ENCODE measurements around the gene ZNF557.
A peak's percentile ranks its signal among the peaks of the same experiment; 100 is the strongest.
"Not testable (repeated sequence)": the region's sequence is repeated elsewhere in the genome, so short reads cannot be mapped to it uniquely, and the experiment has no call there.

Gene ZNF557

DNA sequence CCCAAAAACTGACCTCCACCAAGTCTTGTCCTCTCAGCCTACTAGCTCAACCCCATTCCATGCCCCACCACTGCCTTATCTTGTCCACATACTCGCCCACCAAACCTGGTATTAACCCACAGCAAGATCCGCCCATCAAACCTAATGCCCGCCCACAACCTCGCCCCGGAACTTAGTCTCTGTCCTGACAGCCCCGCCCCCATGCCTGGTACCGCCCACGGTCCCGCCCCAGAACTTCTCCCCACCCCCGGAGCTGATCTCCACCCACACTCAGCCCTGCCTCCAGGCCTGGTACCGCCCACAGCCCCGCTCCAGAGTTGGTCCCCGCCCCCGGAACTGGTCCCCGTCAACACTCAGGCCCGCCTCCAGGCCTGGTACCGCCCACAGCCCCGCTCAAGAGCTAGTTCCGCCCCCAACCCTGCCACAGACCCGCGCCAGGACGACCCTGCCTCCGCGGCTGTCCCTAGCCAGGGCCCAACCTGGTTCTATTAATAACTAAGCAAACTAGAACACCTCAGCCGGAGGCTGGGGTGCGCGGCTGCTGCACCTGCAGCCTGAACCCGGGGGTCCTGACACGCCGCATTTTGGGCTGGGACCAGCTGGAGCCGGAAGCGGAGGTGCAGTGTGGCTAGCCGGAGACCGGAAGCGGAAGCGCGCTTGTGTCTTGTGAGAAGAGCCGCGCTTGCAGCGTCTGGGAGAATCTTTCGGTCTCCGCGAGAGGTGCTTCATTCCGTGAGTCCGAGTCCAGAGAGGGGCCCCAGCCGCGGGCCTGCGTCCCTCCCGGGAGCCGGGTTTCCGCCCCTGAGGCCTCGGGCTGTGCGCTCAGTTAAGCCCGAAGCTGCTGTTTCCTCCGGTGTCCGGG is at the start of gene ZNF557:
Gene ZNF557, plus strand, starts transcription at position 662 of the 862 bp plus-strand sequence. CDS start 5,372 bp downstream, outside the sequence.
- DNase-seq (ENCODE audit: low read depth) = peak; percentile 99
- peak within 1 kb of the TSS; percentile 92 for H3K4me3 ChIP-seq (ENCODE audit: low read depth, low read length)

DNA sequence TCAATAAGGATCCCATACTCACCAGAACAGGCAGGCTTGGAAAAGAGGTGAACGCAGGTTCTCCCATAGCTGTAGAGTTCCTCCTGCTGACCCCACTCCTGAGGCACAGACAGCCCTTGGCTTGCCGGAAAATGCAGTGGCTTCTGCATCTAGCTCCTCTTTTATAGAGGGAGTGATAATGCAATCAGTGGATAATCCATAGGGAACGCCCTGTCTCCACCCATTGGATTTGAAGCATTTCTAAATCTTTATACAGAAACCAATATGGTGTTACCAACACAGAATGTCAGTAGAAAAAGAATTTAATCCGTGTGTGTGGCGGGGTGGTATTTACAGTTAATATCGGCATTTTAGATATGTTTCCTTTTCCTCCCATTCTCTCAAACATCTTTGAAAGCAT is 48.2 kb upstream of the ZNF557 start, which contains the start of gene MBD3L2B:
Gene MBD3L2B, minus strand, starts transcription at position 101 of the 400 bp plus-strand sequence. Its CDS starts 34 bp downstream, at position 67.
- DNase-seq (ENCODE audit: low read depth) = not testable (repeated sequence)

More for the DNA sequence above, at the start of gene ZNF557:
- no peak for TF ChIP-seq CTCF (conservative IDR thresholded peaks at IDR 0.05; ENCODE audit: low read depth, low read length)

DNA sequence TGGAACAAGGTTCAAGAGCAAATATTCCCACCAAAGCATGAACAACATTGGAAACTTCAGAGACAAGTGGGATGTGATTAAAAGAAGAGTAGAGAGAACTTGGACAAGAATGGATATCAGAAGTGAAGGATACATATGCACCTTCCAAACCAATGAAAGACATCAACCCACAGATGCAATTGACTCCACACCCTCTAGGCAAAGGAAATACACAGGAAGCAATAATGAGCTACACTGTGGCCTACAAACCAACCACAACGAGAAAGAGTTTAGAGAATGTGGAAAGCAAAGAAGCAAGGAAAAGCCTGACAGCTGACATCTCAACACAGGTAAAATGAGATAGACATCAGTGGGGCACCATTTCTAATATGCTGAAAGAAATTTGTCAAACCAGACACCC is 40.7 kb upstream of the ZNF557 start:
- not testable (repeated sequence) for DNase-seq (ENCODE audit: low read depth)

More for the DNA sequence above, 48.2 kb upstream of the ZNF557 start, which contains the start of gene MBD3L2B:
- not testable (repeated sequence) for H3K4me3 ChIP-seq (ENCODE audit: low read depth, low read length)

DNA sequence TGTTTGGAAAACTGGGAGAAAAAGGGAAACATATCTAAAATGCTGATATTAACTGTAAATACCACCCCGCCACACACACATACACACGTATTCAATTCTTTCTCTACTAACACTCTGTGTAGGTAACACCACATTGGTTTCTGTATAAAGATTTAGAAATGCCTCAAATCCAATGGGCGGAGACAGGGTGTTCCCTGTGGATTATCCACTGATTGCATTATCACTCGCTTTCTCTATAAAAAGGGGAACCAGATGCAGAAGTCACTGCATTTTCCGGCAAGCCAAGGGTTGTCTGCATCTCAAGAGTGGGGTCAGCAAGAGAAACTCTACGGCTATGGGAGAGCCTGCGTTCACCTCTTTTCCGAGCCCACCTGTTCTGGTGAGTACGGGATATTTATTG is 39.2 kb upstream of the ZNF557 start, which contains the start of gene MBD3L5:
Gene MBD3L5, plus strand, starts transcription at position 301 of the 400 bp plus-strand sequence. Its CDS starts 34 bp downstream, at position 335.
- DNase-seq (ENCODE audit: low read depth); H3K4me3 ChIP-seq (ENCODE audit: low read depth, low read length): not testable (repeated sequence)

More for the DNA sequence above, 40.7 kb upstream of the ZNF557 start:
- H3K4me3 ChIP-seq (ENCODE audit: low read depth, low read length) = not testable (repeated sequence)

GRCh38 chr19:7040079-7040478 is 29.4 kb upstream of the ZNF557 start, which contains the start of gene MBD3L4:
MBD3L4 (minus strand) TSS chr19:7040179; CDS start chr19:7040144, 35 bp downstream.
- H3K4me3 ChIP-seq (ENCODE audit: low read depth, low read length); DNase-seq (ENCODE audit: low read depth): not testable (repeated sequence)

GRCh38 chr19:7041563-7041962 is 27.9 kb upstream of the ZNF557 start:
- not testable (repeated sequence) for H3K4me3 ChIP-seq (ENCODE audit: low read depth, low read length); DNase-seq (ENCODE audit: low read depth)

- DNase-seq (ENCODE audit: low read depth); H3K4me3 ChIP-seq (ENCODE audit: low read depth, low read length): not testable (repeated sequence)
Measured at GRCh38 chr19:7049021-7049420, 20.5 kb upstream of the ZNF557 start, which contains the start of gene MBD3L2. MBD3L2 (plus strand) TSS chr19:7049321; CDS start chr19:7049374, 53 bp downstream.

DNA sequence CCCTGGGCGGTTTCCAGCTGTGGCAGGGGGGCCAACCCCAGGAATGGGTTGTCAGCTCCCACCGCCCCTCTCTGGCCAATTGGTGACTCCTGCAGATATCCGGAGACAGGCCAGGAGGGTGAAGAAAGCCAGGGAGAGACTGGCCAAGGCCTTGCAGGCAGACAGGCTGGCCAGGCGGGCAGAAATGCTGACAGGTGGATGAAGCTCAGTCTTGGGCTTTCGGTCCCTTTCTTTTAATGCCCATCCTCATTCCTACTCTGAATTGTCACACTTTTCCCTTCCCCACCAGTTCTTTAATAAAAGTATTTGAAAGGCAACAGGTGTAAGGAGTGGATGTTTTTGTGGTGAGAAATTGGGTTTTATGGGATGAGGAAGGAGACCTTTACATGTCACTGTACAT is 18.1 kb upstream of the ZNF557 start:
- DNase-seq (ENCODE audit: low read depth); H3K4me3 ChIP-seq (ENCODE audit: low read depth, low read length): not testable (repeated sequence)

DNA sequence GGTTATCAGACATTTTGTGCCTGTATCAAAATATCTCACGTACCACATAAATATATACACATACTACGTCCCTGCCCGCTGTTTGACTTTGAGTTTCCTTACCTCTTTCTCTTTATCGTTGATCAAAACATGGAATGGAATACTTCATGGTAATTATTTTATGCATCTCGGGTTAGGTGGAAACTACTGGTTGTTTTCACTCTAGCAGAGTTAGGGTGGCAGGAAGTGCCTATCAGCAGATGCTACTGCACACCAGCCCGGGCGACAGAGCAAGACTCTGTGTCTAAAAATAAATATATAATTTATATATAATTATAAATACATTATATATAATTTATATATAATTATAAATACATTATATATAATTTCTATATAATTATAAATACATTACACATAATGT is 16.6 kb upstream of the ZNF557 start:
- DNase-seq (ENCODE audit: low read depth); H3K4me3 ChIP-seq (ENCODE audit: low read depth, low read length): not testable (repeated sequence)

DNA sequence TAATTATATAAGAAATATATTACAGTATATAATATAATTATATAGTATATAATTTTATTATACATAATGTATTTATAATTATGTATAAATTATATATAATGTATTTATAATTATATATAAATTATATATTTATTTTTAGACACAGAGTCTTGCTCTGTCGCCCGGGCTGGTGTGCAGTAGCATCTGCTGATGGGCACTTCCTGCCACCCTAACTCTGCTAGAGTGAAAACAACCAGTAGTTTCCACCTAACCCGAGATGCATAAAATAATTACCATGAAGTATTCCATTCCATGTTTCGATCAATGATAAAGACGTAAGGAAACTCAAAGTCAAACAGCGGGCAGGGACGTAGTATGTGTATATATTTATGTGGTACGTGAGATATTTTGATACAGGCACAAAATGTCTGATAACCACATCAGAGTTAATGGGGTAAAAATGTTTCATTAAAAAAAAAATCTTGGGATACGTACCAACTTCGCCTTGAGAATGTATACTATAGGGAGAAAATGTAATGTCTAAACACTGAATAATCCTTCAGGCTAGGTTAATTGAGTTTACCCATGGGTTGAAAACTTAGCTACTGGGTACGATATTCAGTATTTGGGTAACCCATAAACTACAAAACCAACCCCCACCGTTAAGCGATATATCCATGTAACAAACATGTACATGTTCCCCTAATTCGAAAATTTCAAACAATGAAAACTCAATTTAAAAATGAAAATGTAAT is 14.7 kb upstream of the ZNF557 start:
- DNase-seq (ENCODE audit: low read depth) = not testable (repeated sequence)

GRCh38 chr19:7055679-7056078 is 13.8 kb upstream of the ZNF557 start:
- not testable (repeated sequence) for H3K4me3 ChIP-seq (ENCODE audit: low read depth, low read length); DNase-seq (ENCODE audit: low read depth)

More for the DNA sequence above, 14.7 kb upstream of the ZNF557 start:
- H3K4me3 ChIP-seq (ENCODE audit: low read depth, low read length) = not testable (repeated sequence)

- not testable (repeated sequence) for H3K4me3 ChIP-seq (ENCODE audit: low read depth, low read length); DNase-seq (ENCODE audit: low read depth)
Measured at GRCh38 chr19:7056371-7056770, 13.1 kb upstream of the ZNF557 start.

DNA sequence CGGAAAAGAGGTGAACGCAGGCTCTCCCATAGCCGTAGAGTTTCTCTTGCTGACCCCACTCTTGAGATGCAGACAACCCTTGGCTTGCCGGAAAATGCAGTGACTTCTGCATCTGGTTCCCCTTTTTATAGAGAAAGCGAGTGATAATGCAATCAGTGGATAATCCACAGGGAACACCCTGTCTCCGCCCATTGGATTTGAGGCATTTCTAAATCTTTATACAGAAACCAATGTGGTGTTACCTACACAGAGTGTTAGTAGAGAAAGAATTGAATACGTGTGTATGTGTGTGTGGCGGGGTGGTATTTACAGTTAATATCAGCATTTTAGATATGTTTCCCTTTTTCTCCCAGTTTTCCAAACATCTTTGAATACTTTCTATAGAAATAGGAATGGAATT is 10.9 kb upstream of the ZNF557 start, which contains the start of gene MBD3L3:
Gene MBD3L3, minus strand, starts transcription at position 101 of the 400 bp plus-strand sequence. Its CDS starts 71 bp downstream, at position 30.
- H3K4me3 ChIP-seq (ENCODE audit: low read depth, low read length) = not testable (repeated sequence)

GRCh38 chr19:7059977-7060376 is 9.5 kb upstream of the ZNF557 start:
- not testable (repeated sequence) for DNase-seq (ENCODE audit: low read depth); H3K4me3 ChIP-seq (ENCODE audit: low read depth, low read length)

More for the DNA sequence above, 10.9 kb upstream of the ZNF557 start, which contains the start of gene MBD3L3:
- not testable (repeated sequence) for DNase-seq (ENCODE audit: low read depth)
